HCT116 (cell line): ENCODE data around the gene TMEM234. TPM values are rescaled to one million over a fixed set of nuclear protein-coding genes. Genes with fewer than 3 reads are reported as not detected.

Experiments
- ATAC-seq: fragments of 200-7000 bp; cut with Tn5 transposase; 2 replicates; pipeline ENCODE4 v1.9.1; 2020; ENCODE audit warnings: mild to moderate bottlenecking, moderate library complexity
- BruUV-seq: library from RNA; stranded (reverse); fragments of 400-500 nt; replicated peaks from 2 replicates; lab custom pipeline; 2021; lab: Mats Ljungman, UMichigan
- CTCF ChIA-PET: fragments of 300-600 bp; sonication (Branson Sonifier 250); formaldehyde crosslinking; loops from one replicate; lab custom pipeline; 2021; ENCODE audit warnings: antibody characterized with exemption; lab: Charles Lee
- POLR2A ChIA-PET: fragments of 300-600, 350-600 bp; sonication (Branson Sonifier 250); formaldehyde crosslinking; loops from one replicate; lab custom pipeline; 2021; ENCODE audit warnings: antibody characterized with exemption; lab: Charles Lee
- RAD21 ChIA-PET, 2 experiments: fragments of 300-600 bp; sonication (Branson Sonifier 250); formaldehyde crosslinking; loops; one replicate each; lab custom pipeline; 2023; ENCODE audit warnings: low total read pairs in 2 of 2; ENCODE audit not compliant: uncharacterized antibody in 2 of 2, unreplicated experiment in 2 of 2, low non-redundant PET in 1 of 2; lab: Charles Lee
- DNase-seq: peaks from one replicate; pipeline ENCODE4 v3.0.0-alpha.2; 2010; ENCODE audit warnings: low read depth, low spot score
- H2AFZ ChIP-seq: fragments of 200-600 bp; shearing (Covaris generic), sonication (generic); 2 replicates; pipeline ENCODE4 v1.6.1; 2017; ENCODE audit warnings: low read depth, mixed run types, mixed read lengths, antibody characterized with exemption, low read length; ENCODE audit not compliant: poor library complexity, severe bottlenecking
- H3K27ac ChIP-seq: 2 replicates; pipeline ENCODE4 v1.5.1; 2012; ENCODE audit warnings: low read depth, low read length
- H3K27me3 ChIP-seq: fragments of 200-600 bp; sonication (generic); 2 replicates; pipeline ENCODE4 v1.6.1; 2016; ENCODE audit warnings: mixed run types, low read length, mixed read lengths; ENCODE audit not compliant: insufficient read depth
- H3K36me3 ChIP-seq, 2 experiments: fragments of 200-500 bp in 1 of 2; fragments of 200-600 bp in 1 of 2; sonication (Bioruptor generic) in 1 of 2; sonication (generic) in 1 of 2; 2 replicates each; pipeline versions ENCODE4 v1.5.1 to v1.6.1; 2014 to 2016; ENCODE audit warnings: low read length in 2 of 2, inconsistent platforms in 1 of 2, mixed read lengths in 1 of 2, mixed run types in 1 of 2; ENCODE audit not compliant: insufficient read depth in 2 of 2, control insufficient read depth in 1 of 2
- H3K4me1 ChIP-seq, 2 experiments: fragments of 200-600 bp in 1 of 2; sonication (generic) in 1 of 2; 2 replicates each; pipeline versions ENCODE4 v1.5.1 to v1.6.1; 2012 to 2017; ENCODE audit warnings: low read length in 2 of 2, inconsistent platforms in 1 of 2, mild to moderate bottlenecking in 1 of 2, mixed read lengths in 1 of 2, mixed run types in 1 of 2, moderate library complexity in 1 of 2; ENCODE audit not compliant: insufficient read depth in 2 of 2, control insufficient read depth in 1 of 2
- H3K4me2 ChIP-seq: fragments of 200-600 bp; sonication (generic); 2 replicates; pipeline ENCODE4 v1.6.1; 2017; ENCODE audit warnings: mixed run types, low read length, mixed read lengths
- H3K4me3 ChIP-seq, 2 experiments: fragments of 200-600 bp in 1 of 2; sonication (generic) in 1 of 2; replicated peaks in 1 of 2; 2 replicates each; pipeline ENCODE4 v1.5.1; 2011 to 2016; ENCODE audit warnings: low read length in 2 of 2, control low read depth in 1 of 2, low read depth in 1 of 2, mild to moderate bottlenecking in 1 of 2, mixed read lengths in 1 of 2, mixed run types in 1 of 2
- H3K79me2 ChIP-seq: fragments of 200-600 bp; sonication (generic); 2 replicates; pipeline ENCODE4 v1.6.1; 2017; ENCODE audit warnings: mild to moderate bottlenecking, mixed run types, low read length, moderate library complexity, mixed read lengths; ENCODE audit not compliant: insufficient read depth
- H3K9ac ChIP-seq: fragments of 200-600 bp; sonication (generic); 2 replicates; pipeline ENCODE4 v1.6.1; 2016; ENCODE audit warnings: low read length, mixed read lengths
- H3K9me2 ChIP-seq: fragments of 200-600 bp; sonication (generic), shearing (Covaris generic); 2 replicates; pipeline ENCODE4 v1.6.1; 2017; ENCODE audit warnings: mixed run types, mild to moderate bottlenecking, moderate library complexity; ENCODE audit not compliant: insufficient read depth
- H3K9me3 ChIP-seq, 2 experiments: fragments of 200-500 bp in 1 of 2; fragments of 200-600 bp in 1 of 2; sonication (Bioruptor generic) in 1 of 2; sonication (generic) in 1 of 2; 2 replicates each; pipeline ENCODE4 v1.6.1; 2014 to 2017; ENCODE audit warnings: low read length in 2 of 2, mixed read lengths in 2 of 2, inconsistent platforms in 1 of 2, low read depth in 1 of 2, mild to moderate bottlenecking in 1 of 2, mixed run types in 1 of 2, moderate library complexity in 1 of 2; ENCODE audit not compliant: control insufficient read depth in 1 of 2, insufficient read depth in 1 of 2
- H4K20me1 ChIP-seq: fragments of 200-600 bp; sonication (generic), shearing (Covaris generic); 2 replicates; pipeline ENCODE4 v1.6.1; 2017; ENCODE audit warnings: mixed run types, mild to moderate bottlenecking, moderate library complexity; ENCODE audit not compliant: insufficient read depth
- ATF3 ChIP-seq: IDR thresholded peaks from 2 replicates; pipeline ENCODE4 v1.6.1; 2012
- CBX3 ChIP-seq: IDR thresholded peaks from 2 replicates; pipeline ENCODE4 v1.6.1; 2012; ENCODE audit warnings: low read depth
- CEBPB ChIP-seq: IDR thresholded peaks from 2 replicates; pipeline ENCODE4 v1.6.1; 2012; ENCODE audit warnings: low read depth
- CTCF ChIP-seq, 3 experiments: fragments of 200-600 bp in 1 of 3; sonication (generic) in 1 of 3; IDR thresholded peaks in 2 of 3; conservative IDR thresholded peaks in 1 of 3; 2 replicates each; pipeline ENCODE4 v1.5.1; 2012 to 2017; ENCODE audit warnings: low read depth in 2 of 3, low read length in 2 of 3, antibody characterized with exemption in 1 of 3, borderline replicate concordance in 1 of 3, control low read depth in 1 of 3, mild to moderate bottlenecking in 1 of 3, mixed read lengths in 1 of 3, mixed run types in 1 of 3, moderate library complexity in 1 of 3; ENCODE audit not compliant: insufficient read depth in 1 of 3
- EGR1 ChIP-seq: IDR thresholded peaks from 2 replicates; pipeline ENCODE4 v1.6.1; 2012; ENCODE audit warnings: low read depth
- ELF1 ChIP-seq: IDR thresholded peaks from 2 replicates; pipeline ENCODE4 v1.6.1; 2012; ENCODE audit warnings: low read depth, borderline replicate concordance
- EZH2 ChIP-seq: fragments of 200-600 bp; sonication (generic); IDR thresholded peaks from 2 replicates; pipeline ENCODE4 v1.6.1; 2017; ENCODE audit warnings: antibody characterized with exemption, mixed run types
- EZH2phosphoT487 ChIP-seq: fragments of 200-600 bp; IDR thresholded peaks from 2 replicates; pipeline ENCODE4 v1.6.1; 2018; ENCODE audit warnings: antibody characterized with exemption, borderline replicate concordance
- FOSL1 ChIP-seq: IDR thresholded peaks from 2 replicates; pipeline ENCODE4 v1.6.1; 2012; ENCODE audit warnings: low read depth
- JUND ChIP-seq: IDR thresholded peaks from 2 replicates; pipeline ENCODE4 v1.6.1; 2012
- MAX ChIP-seq: IDR thresholded peaks from 2 replicates; pipeline ENCODE4 v1.6.1; 2012
- RAD21 ChIP-seq: IDR thresholded peaks from 2 replicates; pipeline ENCODE4 v1.6.1; 2012; ENCODE audit warnings: low read depth, mild to moderate bottlenecking
- REST ChIP-seq: IDR thresholded peaks from 2 replicates; pipeline ENCODE4 v1.6.1; 2012; ENCODE audit warnings: low read depth
- SRF ChIP-seq: IDR thresholded peaks from 2 replicates; pipeline ENCODE4 v1.6.1; 2012; ENCODE audit warnings: low read depth
- TCF7L2 ChIP-seq: IDR thresholded peaks from 2 replicates; pipeline ENCODE4 v1.7.0; 2011; ENCODE audit warnings: borderline replicate concordance, inconsistent platforms; ENCODE audit not compliant: insufficient read depth, insufficient read length; ENCODE audit errors: extremely low read depth
- ZBTB33 ChIP-seq: IDR thresholded peaks from 2 replicates; pipeline ENCODE4 v1.6.1; 2011; ENCODE audit warnings: mild to moderate bottlenecking, low read length, moderate library complexity; ENCODE audit not compliant: insufficient replicate concordance; ENCODE audit errors: extremely low read depth
- ZFX ChIP-seq: fragments of 450-650 bp; IDR thresholded peaks from 2 replicates; pipeline ENCODE4 v1.6.1; 2017
- ZNF274 ChIP-seq: fragments of 200-500 bp; sonication (Bioruptor generic); IDR thresholded peaks from 2 replicates; pipeline ENCODE4 v1.6.1; 2014; ENCODE audit warnings: mild to moderate bottlenecking, low read depth, low read length, inconsistent platforms
- intact Hi-C: fragments of 100-400 bp; cut with micrococcal nuclease; formaldehyde crosslinking; loops from 2 replicates; pipeline ENCODE4 v1.10.0; 2022
- total RNA-seq: library from RNA; stranded (reverse); gene quantifications from one replicate; pipeline ENCODE4 v1.2.1, GENCODE V29; 2021; ENCODE audit not compliant: unreplicated experiment

TMEM234 gene
- total RNA-seq, 1 experiment from 2014 or later: 12.3 TPM

- Histone ChIP-seq H4K20me1 (no peaks in the 10 kb centered on the region), H3K79me2 (peaks cover 25% of the 10 kb centered on the region), H3K9me3 (no peaks in the 10 kb centered on the region), H3K27ac (no peak overlapping the region), H3K9me2 (no peaks in the 10 kb centered on the region), H3K4me3 (no peak overlapping the region), H3K36me3 (peaks cover 4 to 12% of the 10 kb centered on the region in 2 experiments; a peak in 3 of 4 replicates), H3K27me3 (no peaks in the 10 kb centered on the region), H3K4me2 (no peak overlapping the region), H3K4me1 (peaks cover 15 to 36% of the 10 kb centered on the region in 2 experiments), H3K9ac (no peak overlapping the region), H2AFZ (no peak overlapping the region)
- ATAC-seq (no peak), DNase-seq (no peak)
- ChIA-PET RAD21 (no interaction called here), CTCF (no interaction called here), POLR2A (no interaction called here)
- TF ChIP-seq ATF3: no peak
- TF ChIP-seq EZH2phosphoT487: no peak
- TF ChIP-seq ZFX: no peak
- TF ChIP-seq SRF: no peak
- no peak for TF ChIP-seq TCF7L2
- TF ChIP-seq CTCF (IDR thresholded peaks at IDR 0.05 in 2 of 3, conservative IDR thresholded peaks at IDR 0.05 in 1 of 3; ENCODE audit: borderline replicate concordance in 1 of 3, insufficient read depth in 1 of 3, low read depth in 2 of 3, low read length in 2 of 3): no peak
- no peak for TF ChIP-seq RAD21
- TF ChIP-seq MAX: no peak
- TF ChIP-seq JUND: no peak
- no peak for TF ChIP-seq EGR1
- TF ChIP-seq FOSL1: no peak
- no peak for TF ChIP-seq EZH2
- no peak for TF ChIP-seq REST
- no peak for TF ChIP-seq ZNF274
- no peak for TF ChIP-seq ELF1
- no peak for TF ChIP-seq CEBPB
- TF ChIP-seq CBX3: no peak
- TF ChIP-seq ZBTB33: no peak
- intact Hi-C loops: loop anchor here (5.0 kb wide), 1 partner anchor 73 kb away; the partner anchor contains the start of gene HDAC1
- BruUV-seq: no TSS peak
Observed at GRCh38 chr1:32219022-32219421, 3.1 kb downstream of the TMEM234 start.
